Glutamatergic neuron (in vitro differentiated cells): Measurements from ENCODE around the gene FAM53B. TPM values are rescaled to one million over a fixed set of nuclear protein-coding genes. Genes with fewer than 3 reads are reported as not detected.

Source experiments
- DNase-seq: peaks from one replicate; pipeline ENCODE4 v3.0.0; 2022
- H3K27ac Mint-ChIP-seq: one replicate; pipeline ENCODE4 v1.8.0; 2020; ENCODE audit warnings: mild to moderate bottlenecking, mixed read lengths, inconsistent platforms; ENCODE audit not compliant: unreplicated experiment
- H3K27me3 Mint-ChIP-seq: one replicate; pipeline ENCODE4 v1.8.0; 2020; ENCODE audit warnings: mild to moderate bottlenecking, moderate library complexity, mixed read lengths, inconsistent platforms; ENCODE audit not compliant: unreplicated experiment
- H3K36me3 Mint-ChIP-seq: one replicate; pipeline ENCODE4 v1.8.0; 2020; ENCODE audit warnings: mild to moderate bottlenecking, mixed read lengths, inconsistent platforms; ENCODE audit not compliant: unreplicated experiment
- H3K4me1 Mint-ChIP-seq: one replicate; pipeline ENCODE4 v1.8.0; 2020; ENCODE audit warnings: mild to moderate bottlenecking, low read depth, mixed read lengths, inconsistent platforms; ENCODE audit not compliant: unreplicated experiment
- H3K4me3 Mint-ChIP-seq: one replicate; pipeline ENCODE4 v1.8.0; 2020; ENCODE audit warnings: mild to moderate bottlenecking, mixed read lengths, inconsistent platforms; ENCODE audit not compliant: unreplicated experiment
- H3K9me3 Mint-ChIP-seq: one replicate; pipeline ENCODE4 v1.8.0; 2020; ENCODE audit warnings: mild to moderate bottlenecking, moderate library complexity, mixed read lengths, inconsistent platforms; ENCODE audit not compliant: unreplicated experiment
- total RNA-seq: library from RNA; stranded (reverse); fragmentation: NEBNext Ultra II Directional; extraction: Animal tissue kit (Norgen Biotek cat#: 25700); gene quantifications from one replicate; pipeline ENCODE4 v1.2.1, GENCODE V29; 2021; ENCODE audit not compliant: unreplicated experiment
- TF ChIP-seq, protein P1 (sequence below): fragments of 200-600 bp; sonication (generic); IDR thresholded peaks from one replicate; pipeline ENCODE4 v1.5.0; 2021; ENCODE audit not compliant: partially characterized antibody, unreplicated experiment

The FAM53B gene
- total RNA-seq, 1 donor from 2014 or later: 30.5 TPM

DNA sequence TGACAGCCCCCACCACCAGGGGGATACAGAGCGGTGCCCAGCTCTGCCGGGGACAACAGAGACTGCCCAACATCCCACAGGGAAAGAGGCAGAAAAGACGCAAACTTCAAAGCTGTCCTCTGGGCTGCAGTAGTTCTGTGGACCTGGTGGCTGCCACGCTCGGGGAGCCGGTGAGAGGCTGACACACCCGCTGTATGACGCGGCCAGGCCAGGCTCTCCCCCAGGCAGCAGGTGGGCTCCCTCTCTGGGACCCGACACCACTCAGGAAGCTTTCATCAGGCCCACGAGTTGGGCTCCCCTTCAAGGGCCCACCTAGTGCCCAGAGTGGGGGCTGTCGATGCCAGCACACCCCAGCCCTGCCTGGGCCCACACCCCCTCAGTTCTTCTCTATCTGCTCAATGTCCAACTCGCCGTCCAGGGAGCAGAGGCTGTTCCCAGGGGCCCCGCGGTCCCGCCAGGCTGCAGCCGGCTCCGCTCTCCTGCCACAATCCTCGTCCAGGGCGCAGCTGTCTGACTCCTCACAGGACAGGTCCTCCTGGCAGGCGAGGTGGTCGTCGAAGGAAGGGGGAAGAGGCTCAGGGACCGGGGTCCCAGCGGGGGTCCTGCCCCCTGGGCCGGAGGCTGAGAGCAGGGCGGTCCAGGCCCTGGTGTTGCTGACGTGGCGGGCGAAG is 121.2 kb downstream of the FAM53B start:
- TF ChIP-seq, protein P1, sequence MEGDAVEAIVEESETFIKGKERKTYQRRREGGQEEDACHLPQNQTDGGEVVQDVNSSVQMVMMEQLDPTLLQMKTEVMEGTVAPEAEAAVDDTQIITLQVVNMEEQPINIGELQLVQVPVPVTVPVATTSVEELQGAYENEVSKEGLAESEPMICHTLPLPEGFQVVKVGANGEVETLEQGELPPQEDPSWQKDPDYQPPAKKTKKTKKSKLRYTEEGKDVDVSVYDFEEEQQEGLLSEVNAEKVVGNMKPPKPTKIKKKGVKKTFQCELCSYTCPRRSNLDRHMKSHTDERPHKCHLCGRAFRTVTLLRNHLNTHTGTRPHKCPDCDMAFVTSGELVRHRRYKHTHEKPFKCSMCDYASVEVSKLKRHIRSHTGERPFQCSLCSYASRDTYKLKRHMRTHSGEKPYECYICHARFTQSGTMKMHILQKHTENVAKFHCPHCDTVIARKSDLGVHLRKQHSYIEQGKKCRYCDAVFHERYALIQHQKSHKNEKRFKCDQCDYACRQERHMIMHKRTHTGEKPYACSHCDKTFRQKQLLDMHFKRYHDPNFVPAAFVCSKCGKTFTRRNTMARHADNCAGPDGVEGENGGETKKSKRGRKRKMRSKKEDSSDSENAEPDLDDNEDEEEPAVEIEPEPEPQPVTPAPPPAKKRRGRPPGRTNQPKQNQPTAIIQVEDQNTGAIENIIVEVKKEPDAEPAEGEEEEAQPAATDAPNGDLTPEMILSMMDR: no peak
- Mint-ChIP-seq H3K4me3 (no peak overlapping the region), H3K4me1 (peaks cover 35% of the 10 kb centered on the region), H3K36me3 (no peaks in the 10 kb centered on the region), H3K27ac (no peak overlapping the region), H3K27me3 (peaks cover 7% of the 10 kb centered on the region), H3K9me3 (peaks cover 9% of the 10 kb centered on the region)
- DNase-seq: no peak

DNA sequence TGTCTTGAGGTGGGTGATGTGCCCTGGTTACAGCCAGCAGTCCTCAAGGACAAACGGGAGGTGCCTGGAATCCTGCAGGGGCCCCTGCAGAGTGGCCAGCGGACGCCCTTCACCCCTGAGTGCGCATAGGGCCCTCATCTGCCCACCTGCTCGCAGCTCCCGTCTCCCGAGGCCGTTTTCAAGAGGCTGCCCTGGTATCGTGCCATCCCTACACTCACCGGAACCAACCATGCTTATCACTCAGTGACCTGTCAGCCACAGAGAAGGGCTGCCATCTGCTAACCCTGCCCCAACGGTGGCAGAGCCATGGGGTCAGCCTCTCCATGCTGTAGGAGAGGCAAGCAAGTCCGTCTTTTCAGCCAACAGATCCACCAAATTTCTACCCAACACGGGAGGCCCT is 122.0 kb downstream of the FAM53B start:
- H3K36me3 Mint-ChIP-seq: no peaks in the 10 kb centered on the region
- DNase-seq: no peak
- TF ChIP-seq, protein P1: no peak
- peaks cover 32% of the 10 kb centered on the region for H3K4me1 Mint-ChIP-seq
- peaks cover 7% of the 10 kb centered on the region for H3K9me3 Mint-ChIP-seq
- peaks cover 7% of the 10 kb centered on the region for H3K27me3 Mint-ChIP-seq
- no peak overlapping the region for H3K4me3 Mint-ChIP-seq
- H3K27ac Mint-ChIP-seq: no peak overlapping the region

DNA sequence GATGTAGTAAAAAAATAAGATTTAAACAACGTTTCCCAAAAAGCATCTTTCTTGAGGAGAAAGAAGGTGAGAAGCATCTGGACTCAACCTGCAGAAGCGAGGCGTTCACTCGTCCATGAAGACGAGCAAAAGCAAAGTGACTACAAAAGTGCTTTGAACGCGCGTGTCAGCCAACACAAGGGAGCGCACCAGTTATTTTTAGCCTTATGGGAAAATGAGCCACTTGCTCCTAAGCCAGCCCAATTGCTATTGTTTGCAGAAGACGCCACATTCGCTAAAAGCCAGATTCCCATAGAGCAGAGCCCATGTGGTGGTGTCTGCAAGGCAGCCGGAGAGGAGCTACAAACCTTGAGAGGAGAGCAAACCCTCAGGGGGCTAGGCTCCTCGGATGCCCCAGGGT is 122.5 kb downstream of the FAM53B start:
- DNase-seq: no peak
- Mint-ChIP-seq H3K27ac (no peak overlapping the region), H3K36me3 (no peaks in the 10 kb centered on the region), H3K4me3 (no peak overlapping the region), H3K4me1 (peaks cover 30% of the 10 kb centered on the region), H3K9me3 (peaks cover 7% of the 10 kb centered on the region), H3K27me3 (peaks cover 4% of the 10 kb centered on the region)
- TF ChIP-seq, protein P1: no peak

DNA sequence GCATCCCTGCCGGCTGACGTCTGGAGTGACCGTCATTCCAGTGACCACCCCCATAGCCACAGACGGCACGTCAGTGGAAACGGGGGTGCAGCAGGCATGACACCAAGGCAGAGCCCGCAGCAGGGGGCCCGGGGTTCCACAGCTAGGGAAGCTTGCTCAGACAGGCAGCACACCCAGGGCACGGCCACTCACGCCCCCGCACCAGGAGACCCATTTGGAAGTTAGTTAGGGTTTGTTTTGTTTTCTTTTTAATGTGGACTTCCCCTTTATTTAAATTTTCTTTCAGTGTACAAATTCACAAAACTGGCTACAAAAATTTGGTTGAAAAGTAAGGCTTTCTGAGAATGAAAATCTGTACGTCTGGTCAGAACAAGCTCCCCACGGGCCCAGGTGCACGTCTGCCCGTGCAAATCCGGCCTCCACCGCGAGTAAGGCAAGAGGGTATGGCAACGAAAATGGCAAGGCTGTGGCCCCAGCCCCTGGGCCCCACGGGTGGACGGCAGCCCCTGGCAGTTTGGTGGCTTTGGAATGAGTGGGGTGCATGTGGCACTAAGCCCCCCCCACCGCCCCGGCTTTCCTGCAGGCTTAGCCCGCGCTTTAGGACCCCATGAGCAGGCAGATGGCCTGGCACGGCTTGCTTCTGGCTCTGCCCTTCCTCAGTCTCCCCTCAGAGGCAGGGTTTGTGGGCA is 124.2 kb downstream of the FAM53B start:
- TF ChIP-seq, protein P1: no peak
- no peak for DNase-seq

DNA sequence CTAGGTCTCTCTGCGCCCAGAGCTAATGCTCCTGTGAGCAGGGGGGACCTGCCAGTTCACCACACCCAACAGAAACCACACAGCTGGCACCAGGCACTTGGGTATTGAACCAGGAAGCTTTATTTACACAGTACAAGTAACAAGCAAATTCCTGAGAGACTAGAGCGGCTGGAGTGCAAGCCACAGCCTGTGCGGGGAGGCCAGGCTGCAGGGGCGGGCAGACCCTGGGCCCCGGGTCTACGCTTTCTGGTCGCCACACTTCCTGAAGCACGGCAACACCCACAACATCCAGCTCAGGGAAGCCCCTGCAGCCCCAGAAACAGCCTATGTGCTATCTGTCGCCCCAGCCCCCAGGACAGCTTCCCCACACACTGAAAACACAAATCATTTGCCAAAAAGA is 125.0 kb downstream of the FAM53B start:
- Mint-ChIP-seq H3K4me3 (peak overlapping the region; percentile 54), H3K9me3 (peaks cover 3% of the 10 kb centered on the region), H3K27ac (peak overlapping the region; percentile 43), H3K27me3 (peaks cover 3% of the 10 kb centered on the region), H3K36me3 (no peaks in the 10 kb centered on the region), H3K4me1 (peaks cover 20% of the 10 kb centered on the region)
- no peak for DNase-seq
- TF ChIP-seq, protein P1: no peak

More for the DNA sequence above, 124.2 kb downstream of the FAM53B start:
- Mint-ChIP-seq H3K36me3 (no peaks in the 10 kb centered on the region), H3K27me3 (peaks cover 3% of the 10 kb centered on the region), H3K9me3 (peaks cover 4% of the 10 kb centered on the region), H3K27ac (no peak overlapping the region), H3K4me1 (peaks cover 25% of the 10 kb centered on the region), H3K4me3 (no peak overlapping the region)
